Activated CD8-positive, alpha-beta memory T cell treated with anti-CD3 and anti-CD28 coated beads for 4 hours (primary cell): Measurements from ENCODE around the gene TCIRG1.

Experiments used
- DNase-seq, 2 donors: peaks; one replicate each; pipeline ENCODE4 v3.0.0-alpha.2; 2020; ENCODE audit warnings: low read depth in 2 of 2

Gene TCIRG1

GRCh38 chr11:68006606-68007166 lies 32.1 kb upstream of the TCIRG1 start:
- DNase-seq, result no peak

- DNase-seq, result no peak
Measured at GRCh38 chr11:68007498-68008380, 31.1 kb upstream of the TCIRG1 start.

GRCh38 chr11:68008381-68009337 lies 30.2 kb upstream of the TCIRG1 start:
- DNase-seq, result no peak

- no peak for DNase-seq
Measured at GRCh38 chr11:68009391-68010089, 29.3 kb upstream of the TCIRG1 start.

- no peak for DNase-seq
Measured at GRCh38 chr11:68010090-68011041, 28.5 kb upstream of the TCIRG1 start, which contains the start of gene ALDH3B1. ALDH3B1 (plus strand) TSS chr11:68010327; CDS start chr11:68015298, 4,971 bp downstream.

DNA sequence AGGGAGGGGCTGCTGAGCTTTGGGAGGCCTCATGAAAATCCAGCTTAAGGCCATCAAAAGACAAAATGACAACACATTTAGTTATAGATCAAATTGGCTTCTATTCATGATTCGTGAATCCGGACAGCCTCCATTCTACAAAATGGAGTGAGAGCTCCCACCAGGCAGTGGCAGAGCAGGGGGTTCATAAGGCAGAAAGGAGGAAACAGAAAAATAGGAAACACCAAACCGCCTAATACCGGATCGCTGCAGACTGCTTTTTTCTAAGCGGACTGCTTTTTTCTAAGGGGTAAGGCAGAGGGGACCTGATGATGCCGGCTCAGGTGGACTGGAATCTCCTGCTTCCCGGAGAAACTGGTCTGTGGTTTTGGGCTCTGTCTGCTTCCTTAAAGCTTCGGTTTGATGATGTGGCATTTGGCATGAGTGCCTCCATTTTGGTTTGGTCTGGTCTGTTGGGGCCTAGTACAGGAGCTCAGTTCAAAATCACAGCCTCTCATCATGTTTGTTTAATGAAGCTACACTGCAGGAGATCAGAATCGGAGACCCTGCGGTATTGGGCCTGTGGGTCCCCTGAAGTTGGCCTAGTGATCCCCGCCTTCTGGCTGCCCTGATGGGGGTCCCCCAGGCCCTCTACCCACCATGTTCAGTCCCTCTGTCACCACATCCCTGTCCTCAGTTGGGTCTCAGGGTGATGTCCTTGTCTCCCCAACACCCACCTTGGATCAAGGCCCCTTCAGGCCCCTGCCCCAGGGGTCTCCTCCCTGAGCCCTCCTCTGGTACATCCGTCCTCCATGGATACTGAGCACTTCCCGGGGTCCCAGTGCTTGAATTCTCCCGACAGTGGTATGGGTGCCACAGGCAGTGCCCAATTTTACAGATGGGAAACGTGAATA lies 27.5 kb upstream of the TCIRG1 start:
- no peak for DNase-seq

- DNase-seq, result no peak
Measured at GRCh38 chr11:68012044-68012842, 26.6 kb upstream of the TCIRG1 start.

DNA sequence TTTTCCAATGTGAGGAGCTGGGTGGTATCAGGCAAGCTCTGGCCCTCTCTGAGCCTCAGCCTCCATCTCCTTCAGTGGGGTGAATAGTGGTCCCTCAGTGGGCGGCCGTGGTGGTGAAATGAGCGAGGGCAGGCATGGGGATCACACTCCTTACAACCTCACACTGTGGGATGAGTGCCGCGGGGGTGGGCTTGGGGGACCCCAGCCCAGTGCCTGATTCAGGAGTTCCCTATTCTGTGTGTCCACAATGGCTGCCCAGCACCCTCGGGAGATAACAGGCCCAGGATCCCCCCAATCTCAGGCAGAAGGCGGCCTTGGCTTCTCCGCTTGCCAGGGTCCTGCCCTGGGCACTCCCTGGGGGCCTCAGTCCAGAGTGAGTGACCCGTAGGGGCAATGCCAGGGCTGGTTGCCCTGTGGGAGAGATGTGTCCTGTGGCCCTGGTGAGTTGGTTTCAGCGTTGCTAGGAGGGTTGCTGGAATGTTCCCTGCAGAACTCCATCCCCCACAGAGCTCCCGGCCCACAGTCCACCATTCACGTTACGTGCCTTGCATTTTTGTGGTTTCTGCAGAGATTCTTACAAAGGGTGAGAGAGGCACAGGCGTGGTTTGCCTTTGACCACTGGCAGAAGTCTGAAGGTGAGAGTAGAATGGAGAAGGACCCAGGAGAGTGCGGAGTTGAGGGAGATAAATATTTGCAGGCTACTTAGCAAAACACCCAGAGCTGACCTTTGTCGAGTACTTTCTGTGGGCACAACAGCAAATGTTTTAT lies 25.8 kb upstream of the TCIRG1 start:
- no peak for DNase-seq

GRCh38 chr11:68013611-68014156 lies 25.1 kb upstream of the TCIRG1 start:
- no peak for DNase-seq

GRCh38 chr11:68014157-68014946 lies 24.5 kb upstream of the TCIRG1 start:
- no peak for DNase-seq

DNA sequence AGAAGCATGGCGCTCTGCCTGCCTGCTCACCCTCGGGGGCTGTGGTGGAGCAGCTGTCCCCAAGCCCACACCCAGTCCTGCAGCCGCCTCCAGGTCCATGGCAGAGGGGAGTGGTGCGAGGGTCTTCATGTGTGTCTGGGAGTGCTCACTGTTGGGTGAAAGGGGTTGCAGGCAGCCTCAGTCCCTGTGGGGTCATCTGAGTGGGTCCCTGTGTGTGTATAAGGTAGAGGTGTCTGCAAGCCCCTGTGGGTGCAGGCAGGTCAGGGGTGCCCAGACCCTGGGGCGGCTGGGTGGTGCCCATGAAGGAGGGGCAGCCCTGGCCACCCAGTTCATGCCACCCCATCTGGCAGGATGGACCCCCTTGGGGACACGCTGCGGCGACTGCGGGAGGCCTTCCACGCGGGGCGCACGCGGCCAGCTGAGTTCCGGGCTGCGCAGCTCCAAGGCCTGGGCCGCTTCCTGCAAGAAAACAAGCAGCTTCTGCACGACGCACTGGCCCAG lies 23.8 kb upstream of the TCIRG1 start:
- no peak for DNase-seq

DNA sequence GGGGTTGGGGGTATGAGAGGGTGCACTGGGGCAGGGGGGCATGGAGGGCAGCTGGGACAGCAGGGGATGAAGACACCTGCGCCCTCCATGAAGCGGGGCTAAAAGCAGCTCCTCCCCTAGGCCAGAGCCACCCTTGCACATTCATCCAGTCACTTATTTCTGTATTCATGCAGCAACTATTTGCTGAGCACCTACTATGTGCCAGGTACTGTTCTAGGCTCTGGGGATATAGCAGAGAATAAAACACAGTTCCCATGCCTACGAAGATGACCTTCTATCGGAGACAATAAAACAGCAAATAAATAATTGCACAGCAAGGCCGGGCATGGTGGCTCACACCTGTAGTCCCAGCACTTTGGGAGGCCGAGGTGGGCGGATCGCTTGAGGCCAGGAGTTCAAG lies 23.4 kb upstream of the TCIRG1 start:
- DNase-seq, result no peak

- DNase-seq, result no peak
Measured at GRCh38 chr11:68016161-68016903, 22.5 kb upstream of the TCIRG1 start.

GRCh38 chr11:68016904-68017817 lies 21.7 kb upstream of the TCIRG1 start:
- DNase-seq, result no peak
